NCI-H82 treated with DMSO at 0.1 percent for 48 hours (cell line): Measurements from ENCODE around the gene SLC6A11.

Experiments used
- DNase-seq: peaks from one replicate; lab custom pipeline; 2025; ENCODE audit not compliant: unreplicated experiment; lab: John Stamatoyannopoulos, UW

The SLC6A11 gene

GRCh38 chr3:10816019-10816862 lies at the start of gene SLC6A11:
SLC6A11 (plus strand) TSS chr3:10816228; CDS start chr3:10816266, 38 bp downstream.
- DNase-seq = no peak

GRCh38 chr3:10768708-10769394 lies 47.2 kb upstream of the SLC6A11 start:
- DNase-seq = no peak

GRCh38 chr3:10770547-10770946 lies 45.5 kb upstream of the SLC6A11 start:
- no peak for DNase-seq

- no peak for DNase-seq
These were observed 45.0 kb upstream of the SLC6A11 start for GRCh38 chr3:10770981-10771380.

- DNase-seq = no peak
These were observed 44.4 kb upstream of the SLC6A11 start for GRCh38 chr3:10771486-10772270.

- no peak for DNase-seq
These were observed 43.5 kb upstream of the SLC6A11 start for GRCh38 chr3:10772271-10773161.

GRCh38 chr3:10774129-10774670 lies 41.8 kb upstream of the SLC6A11 start:
- DNase-seq = no peak

GRCh38 chr3:10774825-10775224 lies 41.2 kb upstream of the SLC6A11 start:
- DNase-seq = no peak

- DNase-seq = no peak
These were observed 40.8 kb upstream of the SLC6A11 start for GRCh38 chr3:10775259-10775658.

- DNase-seq = no peak
These were observed 40.2 kb upstream of the SLC6A11 start for GRCh38 chr3:10775828-10776227.

GRCh38 chr3:10777627-10778026 lies 38.4 kb upstream of the SLC6A11 start:
- no peak for DNase-seq

GRCh38 chr3:10778492-10779292 lies 37.3 kb upstream of the SLC6A11 start:
- DNase-seq = no peak

- DNase-seq = no peak
These were observed 36.7 kb upstream of the SLC6A11 start for GRCh38 chr3:10779293-10779805.

- no peak for DNase-seq
These were observed 35.8 kb upstream of the SLC6A11 start for GRCh38 chr3:10780243-10780642.

GRCh38 chr3:10780922-10781321 lies 35.1 kb upstream of the SLC6A11 start:
- DNase-seq = no peak

GRCh38 chr3:10781981-10782380 lies 34.0 kb upstream of the SLC6A11 start:
- DNase-seq = no peak

GRCh38 chr3:10783360-10784351 lies 32.4 kb upstream of the SLC6A11 start:
- no peak for DNase-seq

- no peak for DNase-seq
These were observed 29.4 kb upstream of the SLC6A11 start for GRCh38 chr3:10786640-10787039.
